Measurements from ENCODE around the gene MED16.

DNA sequence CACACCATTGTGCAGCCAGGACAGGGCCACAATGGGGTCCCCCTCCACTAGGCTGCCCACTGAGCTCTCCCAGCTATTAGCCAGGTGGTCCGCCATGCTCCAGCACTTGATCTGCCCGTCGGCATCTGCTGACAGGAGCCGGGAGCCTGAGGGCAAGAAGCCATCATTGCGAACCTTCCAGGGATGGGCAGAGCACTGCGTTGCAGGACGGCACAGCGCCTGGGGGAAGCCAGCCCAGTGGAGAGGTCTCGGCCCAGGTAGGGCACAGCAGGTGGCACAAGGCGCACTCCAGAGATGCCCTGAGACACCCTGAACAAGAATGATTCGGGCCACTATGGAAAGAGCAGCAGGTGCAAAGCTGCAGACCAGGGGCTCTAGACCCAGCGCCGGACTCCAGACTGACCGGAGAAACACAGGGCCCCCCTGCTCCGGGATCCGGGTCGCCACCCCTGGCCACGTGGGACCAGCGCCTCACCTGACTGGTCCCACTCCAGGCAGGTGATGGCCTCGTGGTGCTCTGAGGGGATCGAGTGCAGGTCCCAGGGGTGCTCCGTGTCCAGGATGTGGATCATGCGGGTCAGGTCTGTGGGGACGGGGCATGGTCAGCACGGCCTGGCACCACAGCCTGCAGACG lies 3.2 kb downstream of the MED16 start:
- TF ChIP-seq CTCF (IDR thresholded peaks at IDR 0.05) (no peak), EP300 (IDR thresholded peaks at IDR 0.05) (no peak), POLR2AphosphoS5 (IDR thresholded peaks at IDR 0.05) (no peak), POLR2A (IDR thresholded peaks at IDR 0.05) (no peak)
